Smooth muscle cell (in vitro differentiated cells): Measurements from ENCODE around the gene DAPK1. TPM values are rescaled to one million over a fixed set of nuclear protein-coding genes. Genes with fewer than 3 reads are reported as not detected.

Source experiments
- DNase-seq: peaks from one replicate; lab custom pipeline; 2025; ENCODE audit not compliant: unreplicated experiment; lab: John Stamatoyannopoulos, UW
- H2AFZ ChIP-seq: fragments of 200-600 bp; sonication (generic); 2 replicates; pipeline ENCODE4 v1.6.0; 2016; ENCODE audit warnings: antibody characterized with exemption, low read depth, mild to moderate bottlenecking
- H3F3A ChIP-seq: fragments of 200-600 bp; sonication (generic); 2 replicates; pipeline ENCODE4 v1.6.0; 2017; ENCODE audit warnings: antibody characterized with exemption, low read depth
- H3K27ac ChIP-seq: fragments of 200-600 bp; sonication (generic); 2 replicates; pipeline ENCODE4 v1.5.1; 2016; ENCODE audit warnings: low read depth, mild to moderate bottlenecking
- H3K27me3 ChIP-seq: fragments of 200-600 bp; sonication (generic); 2 replicates; pipeline ENCODE4 v1.6.1; 2016; ENCODE audit warnings: low read depth, mild to moderate bottlenecking
- H3K36me3 ChIP-seq: fragments of 200-600 bp; sonication (generic); 2 replicates; pipeline ENCODE4 v1.5.1; 2016; ENCODE audit warnings: low read depth
- H3K4me1 ChIP-seq: fragments of 200-600 bp; sonication (generic); 2 replicates; pipeline ENCODE4 v1.5.1; 2016; ENCODE audit warnings: low read depth
- H3K4me2 ChIP-seq: fragments of 200-600 bp; sonication (generic); 2 replicates; pipeline ENCODE4 v1.6.0; 2016; ENCODE audit warnings: mild to moderate bottlenecking
- H3K4me3 ChIP-seq: fragments of 200-600 bp; sonication (generic); 2 replicates; pipeline ENCODE4 v1.5.1; 2016; ENCODE audit warnings: mild to moderate bottlenecking
- H3K79me2 ChIP-seq: fragments of 200-600 bp; sonication (generic); 2 replicates; pipeline ENCODE4 v1.6.0; 2016; ENCODE audit warnings: low read depth, mild to moderate bottlenecking
- H3K9ac ChIP-seq: fragments of 200-600 bp; sonication (generic); 2 replicates; pipeline ENCODE4 v1.6.0; 2016; ENCODE audit warnings: low read depth
- H3K9me3 ChIP-seq: fragments of 200-600 bp; sonication (generic); replicated peaks from 2 replicates; pipeline ENCODE4 v1.5.1; 2016; ENCODE audit warnings: low read depth
- H4K20me1 ChIP-seq: fragments of 200-600 bp; sonication (generic); 2 replicates; pipeline ENCODE4 v1.6.0; 2016; ENCODE audit warnings: low read depth
- CTCF ChIP-seq: fragments of 200-600 bp; sonication (generic); IDR thresholded peaks from 2 replicates; pipeline ENCODE4 v1.5.1; 2017; ENCODE audit warnings: borderline replicate concordance, mild to moderate bottlenecking, antibody characterized with exemption; ENCODE audit not compliant: insufficient read depth, poor library complexity, severe bottlenecking
- WGBS: methylation state at CpG from one replicate; pipeline ENCODE4 v1.1.7; 2016; ENCODE audit warnings: low lambda C conversion rate; 5-methylcytosine and 5-hydroxymethylcytosine counted together
- polyA plus RNA-seq: library from polyadenylated mRNA; unstranded; fragments of >200 nt; fragmentation: Nextera tagmentation; extraction: Ambion mirVana; gene quantifications from 2 replicates; pipeline ENCODE4 v1.2.1, GENCODE V29; 2016
- total RNA-seq: library from RNA; depleted of rRNA; stranded (reverse); fragments of >200 nt; gene quantifications from 2 replicates; pipeline ENCODE4 v1.2.3, GENCODE V29; 2014

The DAPK1 gene
- total and polyA plus RNA-seq, 2 experiments from 2014 or later = 12.6 to 20.3 TPM

- Histone ChIP-seq H3K4me1 (no peaks in the 10 kb centered on the region), H3K27me3 (no peaks in the 10 kb centered on the region), H3K36me3 (no peaks in the 10 kb centered on the region), H3F3A (no peaks in the 10 kb centered on the region), H3K4me3 (no peak overlapping the region), H3K79me2 (no peaks in the 10 kb centered on the region), H4K20me1 (peaks cover 11% of the 10 kb centered on the region), H3K4me2 (no peak overlapping the region), H2AFZ (no peak overlapping the region), H3K27ac (no peak overlapping the region), H3K9ac (no peak overlapping the region), H3K9me3 (no peaks in the 10 kb centered on the region)
- TF ChIP-seq CTCF = no peak
- 91% methylated on average over 6 of the region's 6 CpGs for WGBS
- no peak for DNase-seq
These were observed 59.2 kb downstream of the DAPK1 start for GRCh38 chr9:87556821-87557220.

GRCh38 chr9:87557996-87558395 is 60.3 kb downstream of the DAPK1 start:
- Histone ChIP-seq H4K20me1 (peaks cover 11% of the 10 kb centered on the region), H3K27ac (no peak overlapping the region), H3K27me3 (no peaks in the 10 kb centered on the region), H3K4me3 (no peak overlapping the region), H3F3A (no peaks in the 10 kb centered on the region), H3K4me1 (no peaks in the 10 kb centered on the region), H3K79me2 (no peaks in the 10 kb centered on the region), H3K9ac (no peak overlapping the region), H2AFZ (no peak overlapping the region), H3K9me3 (no peaks in the 10 kb centered on the region), H3K4me2 (no peak overlapping the region), H3K36me3 (no peaks in the 10 kb centered on the region)
- WGBS = 68% methylated on average over 1 of the region's 1 CpG
- no peak for DNase-seq
- no peak for TF ChIP-seq CTCF

DNA sequence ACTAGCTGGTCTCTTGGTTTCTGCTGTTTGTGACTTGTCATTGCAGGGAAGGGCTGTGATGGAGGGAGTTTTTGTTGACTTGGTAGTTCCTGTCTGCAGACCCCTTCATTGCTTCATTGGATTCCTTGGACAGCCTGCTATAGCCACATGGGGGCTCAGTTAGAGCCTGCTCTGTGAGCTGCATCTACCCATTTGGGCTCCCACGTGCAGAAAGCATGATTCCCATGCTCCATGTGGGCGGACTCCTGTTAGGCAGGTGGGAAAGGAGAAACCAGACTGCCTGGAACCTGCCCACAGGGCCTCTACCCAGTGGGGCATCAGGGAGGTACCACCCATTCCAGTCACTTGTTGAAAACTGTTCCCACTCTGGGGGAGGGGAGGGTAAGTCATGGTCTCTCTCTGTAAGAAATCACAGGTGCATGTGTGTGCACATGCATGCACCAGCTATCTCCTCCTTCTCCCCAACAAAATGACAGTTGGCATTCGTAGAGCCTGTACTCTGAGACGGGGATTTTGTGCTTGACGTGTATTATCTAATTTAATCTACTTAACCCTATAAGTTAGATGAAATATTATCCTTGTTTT is 61.0 kb downstream of the DAPK1 start:
- H3K9me3 ChIP-seq = no peaks in the 10 kb centered on the region
- TF ChIP-seq CTCF = no peak

DNA sequence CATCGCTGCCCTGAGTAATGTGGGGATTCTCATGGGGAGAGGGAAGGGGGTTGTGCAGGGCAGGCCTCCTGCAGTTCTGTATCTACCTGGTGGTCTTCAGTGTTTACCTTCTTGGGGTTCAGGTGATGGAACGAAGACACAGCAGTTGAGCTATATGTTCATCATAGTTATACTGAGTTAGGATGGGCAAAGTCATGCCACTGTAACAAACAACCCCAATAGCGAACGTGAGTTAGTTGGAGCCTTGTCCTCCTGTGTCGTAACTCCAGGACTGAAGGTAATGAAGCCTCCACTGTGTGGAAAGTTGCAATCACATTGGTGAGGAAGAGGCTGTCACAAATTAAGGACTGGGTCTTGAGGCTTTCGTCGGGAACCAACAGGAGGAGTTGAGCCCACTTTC is 64.4 kb downstream of the DAPK1 start:
- H3K4me2 ChIP-seq = no peak overlapping the region
- no peak overlapping the region for H3K27ac ChIP-seq
- no peaks in the 10 kb centered on the region for H3K79me2 ChIP-seq
- WGBS = 84% methylated on average over 7 of the region's 7 CpGs
- H3K36me3 ChIP-seq = no peaks in the 10 kb centered on the region
- no peaks in the 10 kb centered on the region for H3K4me1 ChIP-seq
- H3F3A ChIP-seq = no peaks in the 10 kb centered on the region
- H3K9ac ChIP-seq = no peak overlapping the region
- H3K9me3 ChIP-seq = no peaks in the 10 kb centered on the region
- H4K20me1 ChIP-seq = peaks cover 11% of the 10 kb centered on the region
- H3K4me3 ChIP-seq = no peak overlapping the region
- H2AFZ ChIP-seq = no peak overlapping the region
- DNase-seq = no peak
- no peak for TF ChIP-seq CTCF
- no peaks in the 10 kb centered on the region for H3K27me3 ChIP-seq

More for the DNA sequence above, 61.0 kb downstream of the DAPK1 start:
- H3K79me2 ChIP-seq = no peaks in the 10 kb centered on the region
- H3K27me3 ChIP-seq = no peaks in the 10 kb centered on the region
- H3K27ac ChIP-seq = no peak overlapping the region
- H3K4me1 ChIP-seq = no peaks in the 10 kb centered on the region
- H3K4me3 ChIP-seq = no peak overlapping the region
- no peak for DNase-seq
- H3K9ac ChIP-seq = no peak overlapping the region
- H3K4me2 ChIP-seq = no peak overlapping the region
- H2AFZ ChIP-seq = no peak overlapping the region
- H3K36me3 ChIP-seq = no peaks in the 10 kb centered on the region
- H3F3A ChIP-seq = no peaks in the 10 kb centered on the region
- WGBS = 76% methylated on average over 5 of the region's 5 CpGs
- peaks cover 14% of the 10 kb centered on the region for H4K20me1 ChIP-seq
